Activated CD4-positive, alpha-beta T cell treated with anti-CD3 and anti-CD28 coated beads, Interleukin-2, amount 10 ng/mL, durations not matched to agents 24 days and 14 days (primary cell): ENCODE measurements around the gene TBC1D3I. TPM values are rescaled to one million over a fixed set of nuclear protein-coding genes. Genes with fewer than 3 reads are reported as not detected.
"Not testable (repeated sequence)": the region's sequence is repeated elsewhere in the genome, so short reads cannot be mapped to it uniquely, and the experiment has no call there.

Source experiments
- DNase-seq: peaks from one replicate; pipeline ENCODE4 v3.0.0; 2022
- H3K27ac Mint-ChIP-seq: one replicate; pipeline ENCODE4 v1.8.0; 2022; ENCODE audit warnings: mild to moderate bottlenecking, mixed read lengths
- H3K27me3 Mint-ChIP-seq: one replicate; pipeline ENCODE4 v1.8.0; 2022; ENCODE audit warnings: mixed read lengths
- H3K36me3 Mint-ChIP-seq: one replicate; pipeline ENCODE4 v1.8.0; 2022; ENCODE audit warnings: low read depth, mild to moderate bottlenecking, mixed read lengths
- H3K4me1 Mint-ChIP-seq: one replicate; pipeline ENCODE4 v1.8.0; 2021; ENCODE audit warnings: mixed read lengths
- H3K4me3 Mint-ChIP-seq: one replicate; pipeline ENCODE4 v1.8.0; 2022; ENCODE audit warnings: mild to moderate bottlenecking, moderate library complexity, mixed read lengths
- H3K9me3 Mint-ChIP-seq: one replicate; pipeline ENCODE4 v1.8.0; 2021; ENCODE audit warnings: mixed read lengths
- intact Hi-C: fragments of 100-400 bp; cut with micrococcal nuclease; formaldehyde crosslinking; loops from one replicate; pipeline ENCODE4 v1.15.1; 2023
- total RNA-seq: library from RNA; stranded (reverse); gene quantifications from 2 replicates; pipeline ENCODE4 v1.2.3, GENCODE V29; 2022

Gene TBC1D3I
- 0.65 and 1.9 TPM in 2 replicates for total RNA-seq

GRCh38 chr17:36264470-36264869 lies at the start of gene TBC1D3I:
TBC1D3I (minus strand) TSS chr17:36264570; CDS start chr17:36262985, 1,585 bp downstream.
- DNase-seq, H3K27me3 Mint-ChIP-seq, intact Hi-C loops, H3K27ac Mint-ChIP-seq, H3K9me3 Mint-ChIP-seq, H3K4me1 Mint-ChIP-seq, H3K36me3 Mint-ChIP-seq, H3K4me3 Mint-ChIP-seq: not testable (repeated sequence)

- DNase-seq, H3K27me3 Mint-ChIP-seq, H3K27ac Mint-ChIP-seq, H3K36me3 Mint-ChIP-seq, H3K4me1 Mint-ChIP-seq, H3K4me3 Mint-ChIP-seq, H3K9me3 Mint-ChIP-seq, intact Hi-C loops: not testable (repeated sequence)
Measured at GRCh38 chr17:36295161-36295560, 30.8 kb upstream of the TBC1D3I start.

- H3K36me3 Mint-ChIP-seq, H3K27me3 Mint-ChIP-seq, DNase-seq, H3K9me3 Mint-ChIP-seq, H3K4me3 Mint-ChIP-seq, intact Hi-C loops, H3K4me1 Mint-ChIP-seq, H3K27ac Mint-ChIP-seq: not testable (repeated sequence)
Measured at GRCh38 chr17:36289965-36290612, 25.7 kb upstream of the TBC1D3I start.

- H3K4me1 Mint-ChIP-seq, intact Hi-C loops, H3K27me3 Mint-ChIP-seq: not testable (repeated sequence)
Measured at GRCh38 chr17:36284219-36284618, 19.8 kb upstream of the TBC1D3I start.

GRCh38 chr17:36283256-36283655 lies 18.9 kb upstream of the TBC1D3I start:
- H3K9me3 Mint-ChIP-seq, H3K4me3 Mint-ChIP-seq, intact Hi-C loops, H3K36me3 Mint-ChIP-seq, DNase-seq, H3K27me3 Mint-ChIP-seq, H3K27ac Mint-ChIP-seq, H3K4me1 Mint-ChIP-seq: not testable (repeated sequence)

More at GRCh38 chr17:36284219-36284618, 19.8 kb upstream of the TBC1D3I start:
- not testable (repeated sequence) for H3K9me3 Mint-ChIP-seq, H3K4me3 Mint-ChIP-seq, DNase-seq, H3K27ac Mint-ChIP-seq, H3K36me3 Mint-ChIP-seq

GRCh38 chr17:36242046-36242445 lies 22.3 kb downstream of the TBC1D3I start:
- H3K4me3 Mint-ChIP-seq, H3K9me3 Mint-ChIP-seq, H3K4me1 Mint-ChIP-seq, H3K27me3 Mint-ChIP-seq, intact Hi-C loops, H3K36me3 Mint-ChIP-seq, H3K27ac Mint-ChIP-seq, DNase-seq: not testable (repeated sequence)

GRCh38 chr17:36229644-36230043 lies 34.7 kb downstream of the TBC1D3I start:
- H3K4me3 Mint-ChIP-seq, H3K9me3 Mint-ChIP-seq, intact Hi-C loops, H3K4me1 Mint-ChIP-seq, H3K36me3 Mint-ChIP-seq, H3K27ac Mint-ChIP-seq, H3K27me3 Mint-ChIP-seq: not testable (repeated sequence)
- DNase-seq = peak; percentile 59

- H3K4me3 Mint-ChIP-seq, H3K27ac Mint-ChIP-seq, H3K9me3 Mint-ChIP-seq, H3K4me1 Mint-ChIP-seq, intact Hi-C loops, H3K27me3 Mint-ChIP-seq, H3K36me3 Mint-ChIP-seq: not testable (repeated sequence)
- peak; percentile 33 for DNase-seq
Measured at GRCh38 chr17:36222967-36223366, 41.4 kb downstream of the TBC1D3I start.

GRCh38 chr17:36221581-36222100 lies 42.7 kb downstream of the TBC1D3I start:
- intact Hi-C loops, H3K27ac Mint-ChIP-seq, H3K36me3 Mint-ChIP-seq, H3K9me3 Mint-ChIP-seq, H3K4me3 Mint-ChIP-seq, H3K4me1 Mint-ChIP-seq, H3K27me3 Mint-ChIP-seq: not testable (repeated sequence)
- peak; percentile 37 for DNase-seq

- H3K9me3 Mint-ChIP-seq, H3K27me3 Mint-ChIP-seq, H3K4me3 Mint-ChIP-seq, H3K4me1 Mint-ChIP-seq, H3K27ac Mint-ChIP-seq, intact Hi-C loops, H3K36me3 Mint-ChIP-seq: not testable (repeated sequence)
- DNase-seq = peak; percentile 40
Measured at GRCh38 chr17:36220737-36221580, 43.4 kb downstream of the TBC1D3I start.

GRCh38 chr17:36219556-36219955 lies 44.8 kb downstream of the TBC1D3I start:
- intact Hi-C loops = not testable (repeated sequence)

GRCh38 chr17:36215406-36216308 lies 48.7 kb downstream of the TBC1D3I start:
- DNase-seq = peak; percentile 38

More at GRCh38 chr17:36219556-36219955, 44.8 kb downstream of the TBC1D3I start:
- not testable (repeated sequence) for H3K4me3 Mint-ChIP-seq, H3K4me1 Mint-ChIP-seq, H3K27me3 Mint-ChIP-seq, H3K36me3 Mint-ChIP-seq, H3K9me3 Mint-ChIP-seq, H3K27ac Mint-ChIP-seq
- DNase-seq = peak; percentile 26

GRCh38 chr17:36214918-36215317 lies 49.5 kb downstream of the TBC1D3I start:
- Mint-ChIP-seq H3K9me3 (no peaks in the 10 kb centered on the region), H3K4me1 (peaks cover 2% of the 10 kb centered on the region), H3K27me3 (peaks cover 15% of the 10 kb centered on the region), H3K4me3 (no peak overlapping the region), H3K27ac (no peak overlapping the region), H3K36me3 (no peaks in the 10 kb centered on the region)
- intact Hi-C loops = no loop called here
- DNase-seq = peak; percentile 49

More at GRCh38 chr17:36215406-36216308, 48.7 kb downstream of the TBC1D3I start:
- H3K4me3 Mint-ChIP-seq, H3K36me3 Mint-ChIP-seq, H3K27ac Mint-ChIP-seq, intact Hi-C loops, H3K4me1 Mint-ChIP-seq, H3K9me3 Mint-ChIP-seq: not testable (repeated sequence)
- H3K27me3 Mint-ChIP-seq = peaks cover 13% of the 10 kb centered on the region
